HL-60/S4 (cell line): ENCODE measurements around the gene OSCP1.

Experiments
- in situ Hi-C: fragments of 300-500 bp; cut with MboI; formaldehyde crosslinking; loops from 2 replicates; pipeline ENCODE4 v1.14.3; 2022; ENCODE audit warnings: low sequenced_read_pairs

OSCP1 gene

DNA sequence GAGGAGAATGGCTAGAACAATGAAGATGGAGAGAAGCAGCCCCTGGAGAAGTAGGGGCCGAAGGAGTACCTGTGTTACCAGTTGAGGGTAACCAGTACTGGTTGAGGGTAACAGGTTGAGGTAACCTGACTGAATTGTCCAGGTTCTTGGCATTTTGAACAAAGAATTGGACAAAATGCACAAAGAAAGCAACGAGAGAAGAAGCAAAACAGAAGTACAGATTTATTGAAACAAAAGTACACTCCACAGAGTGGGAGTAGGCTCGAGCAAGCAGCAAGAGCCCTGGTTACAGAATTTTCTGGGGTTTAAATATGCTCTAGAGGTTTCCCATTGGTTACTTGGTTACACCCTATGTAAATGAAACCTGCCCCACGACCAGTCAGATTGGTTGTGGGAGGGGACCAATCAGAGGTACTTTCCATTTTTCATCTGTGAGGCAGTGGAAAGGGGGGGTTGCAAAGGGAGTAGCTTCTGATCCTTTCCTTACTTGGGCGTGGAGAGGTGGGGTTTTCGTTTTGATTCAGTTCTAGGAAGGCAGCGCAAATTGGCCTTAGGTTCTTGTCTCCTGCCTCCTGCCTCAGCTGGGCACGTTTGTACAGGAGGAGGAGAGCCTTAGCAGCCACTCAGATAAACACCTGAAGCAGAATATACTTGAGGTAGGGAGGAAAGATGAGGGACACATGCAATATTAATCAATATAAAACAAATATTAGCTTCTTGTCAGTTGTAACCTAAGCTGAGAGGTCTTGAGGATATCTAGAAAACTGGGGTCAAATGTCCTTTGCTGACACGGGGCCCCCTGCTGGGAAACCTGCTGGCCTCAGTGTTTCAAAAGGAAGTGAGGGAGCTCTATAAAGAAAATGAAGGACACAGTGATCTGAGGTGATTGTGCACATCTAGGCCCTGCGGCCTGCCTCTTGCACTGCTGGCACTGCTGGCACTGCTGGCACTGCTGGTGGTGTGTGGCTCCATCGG lies 38.3 kb downstream of the OSCP1 start:
- in situ Hi-C loops: loop anchor here (10.0 kb wide), 1 partner anchor 307 kb away; no protein-coding TSS in a partner anchor

- in situ Hi-C loops: no loop called here
Measured at GRCh38 chr1:36408479-36408878, 41.8 kb downstream of the OSCP1 start.

DNA sequence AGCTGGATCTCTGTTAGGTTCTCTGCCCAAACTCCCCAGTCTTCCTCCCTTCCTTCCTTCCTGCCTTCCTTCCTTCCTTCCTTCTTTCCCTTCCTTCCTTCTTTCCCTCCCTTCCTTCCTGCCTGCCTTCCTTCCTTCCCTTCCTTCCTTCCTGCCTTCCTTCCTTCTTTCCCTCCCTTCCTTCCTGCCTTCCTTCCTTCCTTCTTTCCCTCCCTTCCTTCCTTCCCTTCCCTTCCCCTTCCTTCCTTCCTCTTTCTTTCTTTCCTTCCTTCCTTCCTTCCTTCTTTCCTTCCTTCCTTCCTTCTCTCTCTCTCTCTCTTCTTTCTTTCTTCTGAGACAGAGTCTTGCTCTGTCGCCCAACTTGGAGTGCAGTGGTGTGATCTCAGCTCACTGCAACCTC lies 43.8 kb downstream of the OSCP1 start:
- in situ Hi-C loops: no loop called here

DNA sequence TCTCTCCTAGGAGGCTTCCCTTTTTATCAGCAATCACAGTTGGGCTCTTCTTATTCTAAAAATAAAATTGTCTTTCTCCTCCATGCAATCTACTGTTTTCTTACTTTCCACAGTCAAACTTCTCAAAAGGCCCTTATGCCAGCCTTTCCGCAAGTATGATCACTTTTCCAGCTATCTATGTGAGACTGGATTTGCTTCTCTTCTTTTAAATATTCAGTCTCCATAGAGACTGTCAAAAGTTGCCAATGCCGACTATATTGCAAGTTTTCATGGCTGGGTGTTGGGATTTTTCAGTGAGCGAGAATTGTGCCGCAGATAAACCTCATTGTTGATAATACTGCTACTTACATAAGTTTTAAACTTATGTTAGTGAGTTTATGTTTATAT lies 47.8 kb downstream of the OSCP1 start:
- in situ Hi-C loops: no loop called here

DNA sequence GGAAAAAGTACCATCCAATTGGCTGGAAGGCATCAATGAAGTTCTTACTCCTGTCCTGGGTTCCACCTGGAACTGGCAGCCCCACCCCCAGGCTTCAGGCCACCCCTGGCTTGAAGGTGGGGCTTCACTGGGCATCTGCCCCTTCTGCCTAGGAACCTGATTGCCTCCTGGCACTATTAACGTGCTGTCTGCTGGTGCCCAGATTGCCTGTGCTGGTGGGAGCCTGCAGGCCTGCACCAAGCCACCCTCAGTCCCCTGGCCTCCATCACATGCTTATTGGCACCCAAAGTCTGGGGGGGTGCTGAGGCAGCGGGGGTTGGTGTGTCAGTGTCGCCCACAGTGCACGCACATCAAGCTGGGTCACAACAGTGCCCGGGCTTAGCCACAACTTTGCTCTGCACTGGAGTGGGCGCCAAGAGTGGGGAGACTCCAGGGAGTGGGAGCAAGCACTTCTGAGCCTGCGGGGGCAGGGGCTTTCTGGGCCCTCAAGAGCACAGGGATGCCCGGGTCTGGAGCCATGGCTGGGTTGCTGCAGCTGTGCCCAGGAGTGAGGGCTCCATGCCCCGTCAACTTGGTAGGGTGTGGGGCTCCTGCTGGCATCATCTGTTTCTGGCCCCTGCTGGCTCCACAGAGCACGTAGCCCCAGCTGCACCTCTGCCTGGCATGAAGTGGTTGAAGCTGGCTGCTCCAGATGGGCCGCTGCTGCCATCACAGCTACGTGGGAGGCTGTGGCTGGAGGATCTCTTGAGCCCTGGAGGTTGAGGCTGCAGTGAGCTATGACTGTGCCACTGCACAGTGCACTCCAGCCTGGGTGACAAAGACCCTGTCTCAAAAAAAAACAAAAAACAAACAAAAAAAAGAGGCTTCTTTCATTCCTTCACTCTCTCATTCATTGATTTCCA lies 48.4 kb downstream of the OSCP1 start:
- in situ Hi-C loops: no loop called here

DNA sequence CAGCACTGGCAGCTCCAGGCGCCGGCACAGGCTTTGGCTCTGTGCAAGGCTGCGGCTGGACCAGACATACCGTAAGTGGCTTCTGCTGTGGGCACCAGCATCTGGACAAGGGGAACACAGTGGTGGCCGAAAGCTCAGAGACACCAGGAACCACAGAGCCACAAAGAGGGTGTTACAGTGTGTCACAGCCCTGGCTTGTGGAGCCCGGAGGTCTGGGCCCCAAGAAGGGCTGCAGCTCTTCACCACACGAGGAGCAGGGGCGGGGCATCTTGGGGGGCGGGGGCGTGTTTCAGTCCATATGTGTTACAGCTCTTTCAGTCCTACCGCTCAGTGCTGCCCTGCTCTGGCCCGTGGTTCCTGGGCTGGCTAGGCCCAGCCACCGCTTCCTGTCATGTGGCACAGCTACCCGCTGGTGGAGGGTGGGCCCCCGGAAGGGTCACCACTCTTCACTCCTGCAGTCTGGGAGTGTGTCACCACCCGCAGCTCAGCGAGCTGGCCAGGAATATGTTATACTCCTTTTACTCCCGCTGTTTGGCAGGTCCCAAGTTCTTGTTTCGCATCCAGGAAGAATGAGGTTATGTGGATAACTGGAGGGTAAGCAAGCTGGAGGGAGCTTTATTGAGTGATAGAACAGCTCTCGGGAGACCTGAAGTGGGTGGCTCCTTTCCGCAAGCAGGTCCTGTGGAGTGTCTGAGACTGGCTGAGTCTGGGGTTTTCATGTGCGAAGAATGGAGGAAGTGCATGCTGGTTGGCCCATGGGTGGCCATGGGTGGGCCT lies 49.2 kb downstream of the OSCP1 start:
- in situ Hi-C loops: no loop called here

DNA sequence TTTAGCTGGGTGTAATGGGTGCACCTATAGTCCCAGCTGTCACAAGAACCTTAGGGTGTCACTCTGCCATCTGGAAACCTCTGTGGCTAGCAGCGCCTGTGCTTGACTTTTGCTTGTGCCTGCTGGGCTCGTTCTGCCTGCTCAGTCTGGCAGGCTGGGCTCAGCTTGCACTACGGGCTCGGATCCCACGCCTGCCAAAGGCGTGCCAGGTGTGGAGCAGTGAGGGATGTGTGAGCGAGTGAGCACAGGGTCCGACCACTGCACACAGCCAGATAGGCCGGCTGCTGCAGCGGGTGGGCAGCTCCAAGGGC lies 49.8 kb downstream of the OSCP1 start:
- in situ Hi-C loops: no loop called here

DNA sequence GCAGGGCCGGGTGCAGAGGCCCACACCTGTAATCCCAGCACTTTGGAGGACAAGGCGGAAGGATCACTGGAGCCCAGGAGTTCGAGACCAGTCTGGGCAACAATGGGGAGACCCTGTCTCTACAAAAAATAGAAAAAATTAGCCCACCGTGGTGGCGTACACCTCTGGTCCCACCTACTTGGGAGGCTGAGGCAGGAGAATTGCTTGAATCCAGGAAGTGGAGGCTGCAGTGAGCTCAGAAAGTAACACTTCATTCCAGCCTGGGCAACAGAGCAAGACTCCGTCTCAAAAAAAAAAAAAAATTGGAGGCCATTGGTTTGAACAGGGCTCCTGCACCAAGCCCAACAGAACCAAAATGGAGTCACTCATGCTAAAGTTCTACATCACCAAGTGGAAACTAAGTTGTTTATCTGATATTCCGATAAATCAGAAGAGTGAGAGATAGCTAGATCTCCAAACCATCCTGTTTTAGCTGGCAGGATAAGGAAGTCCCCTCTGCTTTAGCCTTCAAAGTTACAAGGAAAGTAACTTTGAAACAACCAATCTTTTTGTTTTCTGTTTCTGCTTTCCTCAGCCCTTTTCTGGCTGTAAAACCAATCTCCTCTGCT lies 51.8 kb downstream of the OSCP1 start:
- in situ Hi-C loops: no loop called here

- in situ Hi-C loops: no loop called here
Measured at GRCh38 chr1:36397378-36398230, 52.6 kb downstream of the OSCP1 start, which contains the start of gene LSM10. Gene LSM10, minus strand, starts transcription at chr1:36397908. Its CDS starts 3,779 bp downstream, at chr1:36394129.

GRCh38 chr1:36397083-36397377 lies 53.2 kb downstream of the OSCP1 start:
- in situ Hi-C loops: no loop called here

DNA sequence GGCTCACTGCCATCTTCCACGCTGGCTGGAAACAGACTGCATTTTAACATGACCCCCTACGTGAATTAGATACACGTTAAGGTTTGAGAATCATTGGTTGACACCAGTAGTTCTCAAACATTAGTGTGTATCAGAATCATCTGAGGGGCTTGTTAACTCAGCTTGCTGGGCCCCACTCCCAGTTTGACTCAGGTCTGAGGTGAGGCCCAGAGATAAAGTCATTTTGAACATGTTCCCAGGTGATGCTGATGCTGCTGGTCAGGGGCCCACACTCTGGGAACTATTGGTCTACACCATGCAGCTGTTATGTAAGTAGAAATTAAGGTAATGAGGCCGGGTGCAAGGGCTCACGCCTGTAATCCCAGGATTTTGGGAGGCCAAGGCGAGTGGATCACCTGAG lies 53.9 kb downstream of the OSCP1 start:
- in situ Hi-C loops: no loop called here

DNA sequence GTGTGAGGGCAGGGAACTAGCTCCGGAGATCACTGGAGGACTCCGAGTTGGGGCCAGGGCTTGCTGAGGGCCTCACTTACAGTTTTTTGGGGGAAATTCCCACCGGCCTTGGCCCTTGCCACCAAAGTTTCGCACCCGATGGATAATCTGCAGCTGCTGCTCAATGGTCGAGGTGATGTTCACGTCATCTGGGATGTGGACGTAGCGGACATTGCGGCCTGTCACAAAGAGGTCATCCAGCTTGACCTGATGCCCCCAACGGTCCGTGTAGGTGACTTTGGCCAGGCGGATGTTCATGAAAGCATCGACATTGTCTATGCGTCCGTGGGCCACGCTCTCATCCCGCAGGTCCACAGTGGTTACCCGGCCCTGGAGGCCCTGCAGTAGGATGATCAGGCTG lies 56.6 kb downstream of the OSCP1 start:
- in situ Hi-C loops: no loop called here

DNA sequence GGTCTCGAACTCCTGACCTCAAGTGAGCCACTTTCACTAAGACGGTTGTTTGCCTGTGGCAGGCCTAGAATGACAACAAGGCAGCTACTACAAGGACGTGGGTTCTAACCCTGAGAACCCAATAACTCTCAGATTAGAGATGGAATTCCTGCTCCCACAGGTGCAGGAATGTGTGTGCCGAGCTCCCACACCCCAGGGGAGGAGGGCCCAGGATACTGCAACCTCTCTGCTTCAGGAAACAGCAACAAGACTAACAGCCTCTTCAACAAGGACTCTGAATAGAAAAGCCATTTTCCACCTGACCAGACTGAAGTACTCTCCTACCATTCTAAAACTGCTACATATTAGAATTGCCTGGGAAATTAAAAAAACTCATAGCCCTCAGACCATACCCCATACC lies 57.4 kb downstream of the OSCP1 start:
- in situ Hi-C loops: no loop called here

- in situ Hi-C loops: no loop called here
Measured at GRCh38 chr1:36391271-36391670, 59.0 kb downstream of the OSCP1 start.

DNA sequence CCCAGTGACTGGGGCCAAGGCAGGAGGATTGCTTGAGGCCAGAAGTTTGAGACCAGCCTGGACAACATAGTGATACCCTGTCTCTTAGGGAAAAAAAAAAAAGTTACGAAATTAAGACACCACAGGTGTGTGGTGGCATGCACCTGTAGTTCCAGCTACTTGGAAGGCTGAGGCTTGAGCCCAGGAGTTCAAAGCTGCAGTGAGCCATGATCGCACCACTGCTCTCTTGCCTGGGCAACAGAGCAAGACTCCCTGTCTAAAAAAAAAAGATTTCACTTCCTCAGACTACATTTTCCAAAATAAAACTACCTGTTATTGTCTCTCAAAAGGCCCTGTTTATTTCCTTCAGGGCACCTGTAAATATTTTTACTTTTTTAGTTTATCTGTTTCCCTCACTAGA lies 59.8 kb downstream of the OSCP1 start:
- in situ Hi-C loops: no loop called here

GRCh38 chr1:36389999-36390398 lies 60.3 kb downstream of the OSCP1 start:
- in situ Hi-C loops: no loop called here

DNA sequence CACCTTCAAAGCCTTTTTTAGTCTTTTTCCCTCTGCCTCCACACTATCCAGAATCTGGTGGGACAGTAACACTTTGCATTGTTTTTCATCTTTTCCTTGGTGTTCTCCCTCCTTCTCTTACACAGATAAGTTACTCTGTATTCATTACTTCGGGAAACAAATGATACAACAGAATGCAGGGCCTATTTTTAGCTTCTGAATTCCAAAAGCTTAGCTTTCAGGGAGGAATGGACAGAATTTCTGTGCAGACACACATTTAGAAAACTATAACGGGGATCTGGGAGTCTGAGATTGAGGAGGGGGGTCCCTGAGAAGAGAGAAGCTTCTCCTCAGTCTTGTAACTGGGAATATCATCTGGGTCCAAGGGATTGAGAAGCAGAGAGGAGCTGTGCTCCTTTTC lies 61.0 kb downstream of the OSCP1 start:
- in situ Hi-C loops: no loop called here

- in situ Hi-C loops: no loop called here
Measured at GRCh38 chr1:36387141-36387949, 62.9 kb downstream of the OSCP1 start.
